ENCODE results near the gene STPG3.

STPG3 gene

GRCh38 chr9:137251194-137251461 lies at the start of gene STPG3:
Gene STPG3 (plus strand): TSS chr9:137251286. CDS start chr9:137251287, 1 bp downstream.
- no peak within 1 kb of the TSS for H3K9ac ChIP-seq (ENCODE audit: low read length)

GRCh38 chr9:137202966-137203365 lies 48.1 kb upstream of the STPG3 start:
- H3K27me3 ChIP-seq (ENCODE audit: insufficient read depth, low read length), result peaks cover 8% of the 10 kb centered on the region
- no peaks in the 10 kb centered on the region for H3K9me3 ChIP-seq (ENCODE audit: low read length)
- H3F3A ChIP-seq (ENCODE audit: insufficient read depth, low read length), result no peaks in the 10 kb centered on the region
- no peaks in the 10 kb centered on the region for H3K9me2 ChIP-seq (ENCODE audit: low read depth, low read length)
- no peak overlapping the region for H3K9ac ChIP-seq (ENCODE audit: low read length)
- peaks cover 21% of the 10 kb centered on the region for H3K79me2 ChIP-seq (ENCODE audit: insufficient read depth, low read length)
- peak overlapping the region; percentile 47 for H3K27ac ChIP-seq (ENCODE audit: low read depth, low read length, poor library complexity, severe bottlenecking)
- H2AFZ ChIP-seq (ENCODE audit: low read length), result no peak overlapping the region
- peak overlapping the region; percentile 4 for H3K4me3 ChIP-seq (ENCODE audit: low read depth, low read length, poor library complexity, severe bottlenecking)
- no peaks in the 10 kb centered on the region for H4K20me1 ChIP-seq (ENCODE audit: insufficient read depth, low read length)
- TF ChIP-seq EZH2 (IDR thresholded peaks at IDR 0.05; ENCODE audit: borderline replicate concordance, low read length) (no peak), CTCF (IDR thresholded peaks at IDR 0.05; ENCODE audit: low read length) (no peak)
- peak overlapping the region; percentile 26; the same call in 1 of the 2 replicates for H3K4me2 ChIP-seq (ENCODE audit: low read length)
- peaks cover 60% of the 10 kb centered on the region for H3K4me1 ChIP-seq (ENCODE audit: insufficient read depth, low read length, severe bottlenecking)
- peaks cover 4% of the 10 kb centered on the region; the same call in 1 of the 2 replicates for H3K36me3 ChIP-seq (ENCODE audit: insufficient read depth, low read length)

More at GRCh38 chr9:137251194-137251461, at the start of gene STPG3:
- Histone ChIP-seq H3K4me2 (ENCODE audit: low read length) (no peak within 1 kb of the TSS), H3K9me2 (ENCODE audit: low read depth, low read length) (no peaks in the 10 kb centered on the region), H3K4me1 (ENCODE audit: insufficient read depth, low read length, severe bottlenecking) (peaks cover 35% of the 10 kb centered on the region), H3K36me3 (ENCODE audit: insufficient read depth, low read length) (no peaks in the 10 kb centered on the region), H3K9me3 (ENCODE audit: low read length) (no peaks in the 10 kb centered on the region), H3K27ac (ENCODE audit: low read depth, low read length, poor library complexity, severe bottlenecking) (no peak within 1 kb of the TSS), H3K27me3 (ENCODE audit: insufficient read depth, low read length) (no peaks in the 10 kb centered on the region; the same call in 1 of the 2 replicates), H3F3A (ENCODE audit: insufficient read depth, low read length) (no peaks in the 10 kb centered on the region), H2AFZ (ENCODE audit: low read length) (no peak within 1 kb of the TSS), H4K20me1 (ENCODE audit: insufficient read depth, low read length) (no peaks in the 10 kb centered on the region), H3K79me2 (ENCODE audit: insufficient read depth, low read length) (no peaks in the 10 kb centered on the region), H3K4me3 (ENCODE audit: low read depth, low read length, poor library complexity, severe bottlenecking) (no peak within 1 kb of the TSS)
- no peak for TF ChIP-seq EZH2 (IDR thresholded peaks at IDR 0.05; ENCODE audit: borderline replicate concordance, low read length)
- no peak for TF ChIP-seq CTCF (IDR thresholded peaks at IDR 0.05; ENCODE audit: low read length)

- Histone ChIP-seq H2AFZ (ENCODE audit: low read length) (no peak overlapping the region), H3K9me2 (ENCODE audit: low read depth, low read length) (no peaks in the 10 kb centered on the region), H3F3A (ENCODE audit: insufficient read depth, low read length) (no peaks in the 10 kb centered on the region), H3K27ac (ENCODE audit: low read depth, low read length, poor library complexity, severe bottlenecking) (peak overlapping the region; percentile 43), H3K79me2 (ENCODE audit: insufficient read depth, low read length) (peaks cover 21% of the 10 kb centered on the region), H3K27me3 (ENCODE audit: insufficient read depth, low read length) (no peaks in the 10 kb centered on the region; the same call in 1 of the 2 replicates), H3K4me3 (ENCODE audit: low read depth, low read length, poor library complexity, severe bottlenecking) (peak overlapping the region; percentile 88), H3K36me3 (ENCODE audit: insufficient read depth, low read length) (peaks cover 9% of the 10 kb centered on the region), H3K4me2 (ENCODE audit: low read length) (peak overlapping the region; percentile 98), H3K9ac (ENCODE audit: low read length) (peak overlapping the region; percentile 91), H4K20me1 (ENCODE audit: insufficient read depth, low read length) (no peaks in the 10 kb centered on the region), H3K9me3 (ENCODE audit: low read length) (no peaks in the 10 kb centered on the region), H3K4me1 (ENCODE audit: insufficient read depth, low read length, severe bottlenecking) (peaks cover 56% of the 10 kb centered on the region)
- TF ChIP-seq EZH2 (IDR thresholded peaks at IDR 0.05; ENCODE audit: borderline replicate concordance, low read length) (no peak), CTCF (IDR thresholded peaks at IDR 0.05; ENCODE audit: low read length) (no peak)
Measured at GRCh38 chr9:137204731-137205125, 46.4 kb upstream of the STPG3 start.

Measured in OCI-LY1 (cell line).